Skin epidermis (tissue), 12 donors: ENCODE data around the gene COL9A3.

Experiments used
- H3K27ac ChIP-seq, 21 experiments: fragments of 200-600 bp; sonication (generic) in 11 of 21; one replicate each; pipeline ENCODE4 v1.5.0; 2020; ENCODE audit warnings: mild to moderate bottlenecking in 3 of 21, inconsistent platforms in 2 of 21, moderate library complexity in 2 of 21
- H3K4me3 ChIP-seq, 7 experiments: fragments of 200-600 bp; sonication (generic) in 2 of 7; one replicate each; pipeline ENCODE4 v1.5.0; 2020; ENCODE audit warnings: inconsistent platforms in 2 of 7, mild to moderate bottlenecking in 2 of 7, moderate library complexity in 1 of 7

Gene COL9A3

DNA sequence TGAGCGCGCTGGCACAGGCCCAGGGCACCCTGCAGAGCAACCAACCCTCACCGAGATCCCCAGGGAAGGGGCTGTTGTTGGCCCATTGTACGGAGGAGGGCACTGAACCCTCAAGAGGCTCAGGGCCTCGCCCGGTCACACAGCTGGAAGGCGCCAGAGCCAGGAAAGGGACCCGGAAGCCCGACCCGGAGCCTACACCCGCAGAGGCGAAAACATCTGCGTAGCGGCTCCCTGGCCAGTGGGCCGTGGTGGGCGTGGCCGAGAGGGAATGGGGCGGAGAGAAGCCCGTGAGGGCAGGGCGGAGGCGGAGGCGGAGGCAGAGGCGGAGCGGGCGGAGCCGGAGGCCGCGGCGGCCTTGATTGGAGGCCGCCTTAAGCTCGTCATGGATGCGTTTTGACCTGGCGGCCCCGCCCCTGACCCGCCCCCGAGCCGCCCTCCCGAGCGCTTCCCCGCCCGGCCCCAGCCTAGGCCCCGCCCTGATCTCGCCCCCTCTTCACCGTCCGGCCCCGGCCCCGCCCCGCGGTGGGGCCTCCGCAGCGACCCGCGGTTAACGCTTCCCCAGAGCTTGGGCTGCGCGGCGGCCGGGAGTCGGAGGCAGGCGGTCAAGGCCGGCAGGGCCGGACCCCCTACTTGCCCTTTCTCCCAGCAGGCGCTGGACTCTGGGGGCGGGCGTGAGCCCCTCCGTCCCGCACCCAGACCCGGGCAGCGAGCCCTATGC is 22.7 kb upstream of the COL9A3 start:
- H3K27ac ChIP-seq = peak overlapping the region in 20 of 21 experiments; percentile 63 to 95 (median 82)
- H3K4me3 ChIP-seq = peak overlapping the region; percentile 50 to 76 (median 58)

GRCh38 chr20:62795023-62795761 is 21.7 kb upstream of the COL9A3 start:
- peak overlapping the region; percentile 50 to 76 (median 58) for H3K4me3 ChIP-seq
- peak overlapping the region in 20 of 21 experiments; percentile 14 to 95 (median 78) for H3K27ac ChIP-seq

GRCh38 chr20:62796699-62797491 is 20.0 kb upstream of the COL9A3 start:
- Histone ChIP-seq H3K4me3 (peak overlapping the region; percentile 50 to 76 (median 58)), H3K27ac (peak overlapping the region; percentile 64 to 95 (median 88))

- peak overlapping the region in 7 of 21 experiments; percentile 82 to 95 (median 89) for H3K27ac ChIP-seq
These were observed 18.9 kb upstream of the COL9A3 start for GRCh38 chr20:62797671-62798532.

GRCh38 chr20:62799036-62799435 is 17.8 kb upstream of the COL9A3 start:
- H3K4me3 ChIP-seq = no peak overlapping the region

More at GRCh38 chr20:62797671-62798532, 18.9 kb upstream of the COL9A3 start:
- H3K4me3 ChIP-seq = peak overlapping the region in 1 of 7 experiments; percentile 51

DNA sequence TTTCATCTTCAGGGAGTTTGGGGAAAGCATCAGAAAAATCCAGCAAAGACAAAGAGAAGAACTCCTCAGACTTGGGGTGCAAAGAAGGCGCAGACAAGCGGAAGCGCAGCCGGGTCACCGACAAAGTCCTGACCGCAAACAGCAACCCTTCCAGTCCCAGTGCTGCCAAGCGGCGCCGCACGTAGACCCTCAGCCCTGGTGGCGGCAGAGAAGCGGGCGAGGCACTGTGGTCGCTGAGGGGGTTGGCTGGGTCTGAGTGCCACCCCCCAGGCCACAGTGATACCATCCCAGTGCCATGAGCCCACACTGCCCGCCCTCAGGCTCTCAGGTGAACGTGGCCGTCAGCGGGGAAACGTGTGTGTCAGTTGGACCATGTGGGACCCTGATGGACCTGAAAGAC is 17.4 kb upstream of the COL9A3 start:
- H3K27ac ChIP-seq = no peak overlapping the region
- no peak overlapping the region for H3K4me3 ChIP-seq

More at GRCh38 chr20:62799036-62799435, 17.8 kb upstream of the COL9A3 start:
- no peak overlapping the region for H3K27ac ChIP-seq

DNA sequence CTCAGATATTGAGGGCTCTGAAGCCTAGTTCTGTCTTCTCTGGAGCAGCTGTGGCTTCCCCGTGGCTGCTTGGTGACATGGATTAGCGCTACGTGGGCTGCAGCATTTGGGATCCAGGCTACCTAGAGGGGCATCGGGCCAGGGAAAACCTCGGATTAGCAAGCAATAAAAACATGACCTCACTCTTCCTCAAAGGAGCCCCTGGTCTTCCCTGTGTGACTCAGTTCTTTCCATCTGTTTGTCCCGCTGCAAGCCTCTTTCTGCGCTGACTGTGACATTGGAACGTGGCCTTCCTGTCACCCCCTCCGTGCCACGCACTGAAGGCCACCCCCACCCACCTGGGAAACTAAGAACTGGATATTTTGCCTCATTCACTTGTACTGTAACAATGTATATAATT is 17.0 kb upstream of the COL9A3 start:
- Histone ChIP-seq H3K27ac (no peak overlapping the region), H3K4me3 (no peak overlapping the region)

DNA sequence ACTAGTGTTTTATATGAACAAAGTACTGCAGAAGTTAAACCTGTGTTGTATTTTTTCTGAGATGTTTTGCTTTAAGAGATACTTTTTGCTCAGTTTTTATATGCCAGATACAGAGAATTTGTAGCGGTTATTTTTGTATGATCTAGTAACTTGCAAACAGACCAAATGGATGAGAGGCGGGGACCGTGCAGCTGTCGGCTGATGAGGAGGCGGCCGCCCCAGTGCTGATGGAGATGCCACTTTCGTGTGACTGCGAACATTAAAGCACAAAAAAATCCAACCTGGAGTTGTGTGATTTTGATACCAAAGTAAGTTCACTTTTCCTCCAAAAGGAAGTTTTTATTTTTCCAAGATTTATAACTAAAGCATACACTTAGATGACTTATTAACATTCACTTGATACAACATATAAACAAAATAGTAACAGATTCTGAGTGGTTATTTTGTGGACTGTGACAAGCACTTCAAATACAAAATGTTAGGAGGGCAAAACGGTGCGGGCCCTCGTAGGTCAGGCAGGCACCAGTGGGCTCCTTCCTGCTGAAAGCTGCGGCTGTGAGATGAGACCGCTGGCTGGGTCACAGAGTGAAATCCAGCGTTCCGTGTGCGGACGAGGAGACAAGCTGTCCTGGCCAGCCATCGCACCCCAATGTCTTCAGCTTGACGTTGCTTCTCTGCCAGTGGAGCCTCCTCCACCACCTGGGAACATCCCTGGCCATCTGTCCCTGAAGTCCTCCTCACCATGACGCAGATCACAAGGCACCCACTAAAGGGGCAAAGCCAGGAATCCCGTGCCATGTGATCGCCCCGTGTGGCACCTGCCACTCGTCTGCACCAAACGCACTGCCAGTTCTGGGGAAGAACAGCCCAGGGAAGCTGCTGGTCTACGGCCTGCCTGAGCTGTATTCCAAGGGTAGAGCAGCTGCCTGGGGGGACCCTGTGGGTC is 16.3 kb upstream of the COL9A3 start:
- H3K27ac ChIP-seq = no peak overlapping the region

GRCh38 chr20:62801284-62802010 is 15.4 kb upstream of the COL9A3 start:
- no peak overlapping the region for H3K27ac ChIP-seq

More for the DNA sequence above, 16.3 kb upstream of the COL9A3 start:
- H3K4me3 ChIP-seq = no peak overlapping the region

GRCh38 chr20:62802026-62802712 is 14.7 kb upstream of the COL9A3 start:
- H3K4me3 ChIP-seq = no peak overlapping the region
- no peak overlapping the region for H3K27ac ChIP-seq

More at GRCh38 chr20:62801284-62802010, 15.4 kb upstream of the COL9A3 start:
- H3K4me3 ChIP-seq = no peak overlapping the region

GRCh38 chr20:62804021-62804626 is 12.7 kb upstream of the COL9A3 start:
- peak overlapping the region; percentile 74 to 99 (median 86) for H3K4me3 ChIP-seq
- peak overlapping the region; percentile 5 to 98 (median 92) for H3K27ac ChIP-seq

DNA sequence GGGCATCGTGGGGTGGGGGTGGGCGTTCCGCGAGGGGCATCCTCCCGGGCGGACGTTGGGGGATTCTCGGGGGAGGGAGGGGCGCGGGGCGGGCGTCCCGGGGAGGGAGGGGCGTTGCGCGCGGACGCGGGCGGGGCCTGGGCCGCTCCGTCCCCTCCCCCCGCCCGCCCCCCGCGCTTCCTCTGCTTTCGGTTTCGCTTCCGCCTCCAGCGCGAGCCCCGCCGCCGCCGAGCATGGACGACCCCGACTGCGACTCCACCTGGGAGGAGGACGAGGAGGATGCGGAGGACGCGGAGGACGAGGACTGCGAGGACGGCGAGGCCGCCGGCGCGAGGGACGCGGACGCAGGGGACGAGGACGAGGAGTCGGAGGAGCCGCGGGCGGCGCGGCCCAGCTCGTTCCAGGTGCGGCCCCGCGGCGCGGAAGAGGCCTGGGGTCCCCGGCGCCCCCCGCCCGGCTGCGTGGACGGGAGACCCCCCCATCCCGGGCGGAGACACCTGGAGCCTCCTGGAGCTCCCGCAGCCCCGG is 12.2 kb upstream of the COL9A3 start, which contains the start of gene OGFR:
OGFR (plus strand) TSS at position 209 of the 528 bp plus-strand sequence; CDS start at position 234, 25 bp downstream.
- Histone ChIP-seq H3K27ac (peak within 1 kb of the TSS; percentile 84 to 98 (median 93)), H3K4me3 (peak within 1 kb of the TSS; percentile 74 to 99 (median 86))

DNA sequence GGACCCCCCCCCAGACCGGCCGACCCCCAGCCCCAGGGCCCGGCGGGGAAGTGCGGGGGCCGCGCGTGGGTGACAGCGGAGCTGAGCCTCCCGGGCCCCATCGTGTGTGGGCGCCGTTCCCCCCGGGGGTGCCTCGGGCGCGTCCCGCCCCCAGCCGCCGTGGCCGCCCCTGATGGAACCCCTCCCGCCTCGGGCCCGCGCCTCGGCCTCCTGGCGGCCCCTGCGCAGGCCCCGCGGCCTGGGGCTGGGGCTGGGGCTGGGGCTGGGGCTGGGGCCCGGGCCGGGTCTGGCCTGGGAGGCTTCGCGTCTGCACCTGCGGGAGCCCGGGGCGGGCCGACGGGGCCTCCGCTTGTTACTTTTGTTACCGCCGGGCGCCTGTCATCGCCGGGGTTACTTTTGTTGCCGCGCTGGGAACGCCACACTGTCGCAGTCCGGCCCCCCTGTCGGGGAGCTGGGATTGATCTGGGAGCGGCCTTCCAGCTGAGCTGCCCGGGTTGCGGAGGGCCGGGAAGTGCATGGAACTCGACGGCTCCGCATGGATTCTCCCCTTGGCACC is 11.6 kb upstream of the COL9A3 start:
- Histone ChIP-seq H3K27ac (peak overlapping the region; percentile 84 to 98 (median 93)), H3K4me3 (peak overlapping the region; percentile 74 to 99 (median 86))

GRCh38 chr20:62805711-62806382 is 11.0 kb upstream of the COL9A3 start:
- H3K27ac ChIP-seq = peak overlapping the region; percentile 84 to 98 (median 93)

More at GRCh38 chr20:62805711-62806382, 11.0 kb upstream of the COL9A3 start:
- peak overlapping the region; percentile 74 to 99 (median 86) for H3K4me3 ChIP-seq
